HK-2 (cell line): ENCODE measurements around the gene OR2T8.

Experiments
- DNase-seq: peaks from one replicate; pipeline ENCODE4 v3.0.0-alpha.2; 2018; ENCODE audit not compliant: unreplicated experiment

Gene OR2T8

GRCh38 chr1:247961791-247962190, 41.7 kb downstream of the OR2T8 start:
- no peak for DNase-seq

DNA sequence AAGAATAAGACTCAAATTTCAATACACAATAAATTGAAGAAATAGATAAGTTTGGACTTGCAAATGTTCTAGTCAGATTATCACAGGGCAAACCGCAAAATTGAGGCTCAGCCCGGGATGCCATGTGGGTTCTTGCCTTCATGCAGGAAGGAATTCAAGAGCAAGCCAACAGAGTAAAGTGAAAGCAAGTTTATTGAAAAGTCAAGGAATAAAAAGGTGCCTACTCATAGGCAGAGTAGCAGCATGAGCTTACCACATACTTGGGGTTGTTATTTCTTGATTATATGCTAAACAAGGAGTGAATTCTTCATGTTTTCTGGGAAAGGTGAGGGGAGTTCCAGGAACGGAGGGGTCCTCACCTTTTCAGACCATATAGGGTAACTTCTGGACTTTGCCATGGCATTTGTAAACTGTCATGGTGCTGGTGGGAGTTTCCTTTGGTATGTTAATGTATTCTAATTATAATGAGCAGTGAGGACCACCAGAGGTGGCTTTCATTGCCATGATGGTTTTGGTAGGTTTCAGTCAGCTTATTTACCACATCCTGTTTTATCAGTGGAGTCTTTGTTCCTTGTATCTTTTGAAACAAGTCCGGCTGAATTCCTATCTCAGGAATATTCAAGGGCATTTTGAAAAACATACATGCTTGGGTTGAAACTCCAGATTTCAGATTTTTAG, 43.0 kb downstream of the OR2T8 start:
- DNase-seq, result no peak

DNA sequence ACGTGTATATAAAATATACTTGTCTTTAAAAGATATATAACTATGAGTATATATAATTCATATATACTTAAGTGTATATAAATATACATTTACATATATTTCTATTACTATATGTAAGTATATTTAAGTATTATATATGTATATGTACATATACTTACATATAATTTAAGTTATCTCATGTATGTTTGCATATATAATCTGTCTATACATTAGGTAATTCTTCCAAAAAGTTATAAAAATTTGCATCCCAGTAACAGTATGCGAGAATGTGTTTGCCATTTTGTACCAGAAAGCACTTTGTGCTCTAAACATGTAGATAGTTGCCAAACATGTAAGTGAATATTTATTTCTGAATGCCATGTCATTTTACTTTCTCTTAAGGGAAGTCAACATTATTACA, 44.9 kb downstream of the OR2T8 start, which contains the start of gene OR2AK2:
TSS of gene OR2AK2 (plus strand) at position 301 of the 400 bp plus-strand sequence. CDS start 144 bp downstream, outside the sequence.
- no peak for DNase-seq

DNA sequence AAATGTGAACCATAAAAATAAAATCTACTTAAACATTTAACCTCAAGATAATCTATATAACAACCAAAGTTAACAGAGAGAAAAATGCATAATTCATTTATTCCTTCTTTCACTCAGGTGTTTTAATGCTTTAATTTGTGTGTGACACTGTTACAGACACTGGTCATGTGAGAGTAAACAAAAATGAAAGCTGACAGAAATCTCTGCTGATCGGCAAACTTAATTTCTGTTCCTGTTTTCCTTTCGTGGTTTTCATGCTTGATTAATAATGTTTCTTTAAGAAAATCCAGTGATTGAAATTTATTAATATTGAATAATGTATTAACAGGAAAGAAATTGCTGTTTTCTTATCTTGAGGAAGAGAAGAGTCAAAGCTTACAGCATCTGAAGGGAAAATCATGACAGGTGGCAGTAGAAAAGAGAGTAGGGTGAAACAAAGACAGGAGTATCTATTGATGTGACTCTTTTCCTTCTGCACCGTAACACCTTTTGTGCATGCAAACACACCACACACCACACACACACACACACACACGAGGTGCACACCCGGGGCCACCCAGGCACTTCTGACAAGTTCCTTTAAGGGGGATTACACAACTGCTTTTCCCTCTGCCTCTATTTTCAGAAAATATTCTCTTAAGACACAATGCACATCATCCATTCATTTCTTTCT, 46.6 kb downstream of the OR2T8 start:
- DNase-seq, result no peak
